ENCODE data around the gene LY6G6C.

The LY6G6C gene

DNA sequence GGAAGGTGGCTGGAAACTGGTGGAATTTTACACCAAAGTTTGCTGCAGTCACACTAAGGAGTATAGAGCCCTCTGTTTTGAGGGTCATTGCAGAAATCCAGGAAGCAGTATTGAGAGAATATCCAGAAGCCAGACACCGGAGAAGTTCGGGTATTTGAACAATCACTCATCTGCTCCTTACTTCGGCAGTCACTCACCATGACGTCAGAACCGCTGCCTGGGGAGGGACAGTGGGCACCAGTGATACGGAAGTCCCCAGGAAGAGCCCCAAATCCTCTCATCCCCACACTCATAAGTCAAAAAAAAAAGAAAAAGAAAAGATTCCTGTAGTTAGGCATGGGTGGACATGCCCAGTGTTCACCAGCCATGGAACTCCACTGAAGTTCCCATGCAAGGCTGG, 44.6 kb downstream of the LY6G6C start:
- DNase-seq, result no peak

DNA sequence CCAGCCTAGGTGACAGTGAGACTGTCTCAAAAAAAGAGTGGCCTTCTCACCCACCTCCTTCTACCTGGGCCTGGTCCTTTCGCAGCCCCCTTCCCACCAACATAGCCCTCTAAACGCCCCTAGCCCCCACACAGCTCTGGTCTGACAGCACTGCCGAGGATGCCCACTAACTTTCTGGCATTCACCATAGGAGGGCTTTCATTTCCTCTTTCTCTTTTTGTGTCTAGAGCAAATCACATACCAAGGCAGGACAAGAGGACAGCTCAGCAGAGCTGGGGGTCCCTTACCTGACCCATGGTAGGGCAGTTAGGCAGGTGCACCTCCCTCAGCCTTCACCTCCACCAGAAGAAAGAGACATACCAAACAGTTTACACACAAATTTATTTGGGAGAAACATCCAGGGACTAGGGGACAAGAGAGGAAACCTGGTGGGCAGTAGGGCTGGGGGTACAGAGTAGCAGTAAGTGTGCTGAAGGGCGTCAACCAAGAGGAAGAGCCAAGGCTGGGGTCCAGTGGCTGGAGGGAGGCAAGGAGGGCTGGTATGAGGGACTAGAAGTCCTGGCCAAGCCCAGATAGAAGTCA, 45.1 kb downstream of the LY6G6C start:
- no peak for DNase-seq

DNA sequence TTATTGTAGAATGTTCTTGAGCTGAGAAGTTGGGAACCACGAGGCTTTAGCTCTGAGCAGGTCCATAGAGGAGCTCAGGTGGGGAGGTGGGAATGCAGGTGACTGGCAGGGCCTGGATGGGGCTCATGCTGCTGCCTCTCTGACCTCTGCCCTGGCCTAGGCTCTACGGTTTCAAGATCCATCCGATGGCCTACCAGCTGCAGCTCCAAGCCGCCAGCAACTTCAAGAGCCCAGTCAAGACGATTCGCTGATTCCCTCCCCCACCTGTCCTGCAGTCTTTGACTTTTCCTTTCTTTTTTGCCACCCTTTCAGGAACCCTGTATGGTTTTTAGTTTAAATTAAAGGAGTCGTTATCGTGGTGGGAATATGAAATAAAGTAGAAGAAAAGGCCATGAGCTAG, 51.9 kb downstream of the LY6G6C start, which contains the start of gene LY6G5B:
Gene LY6G5B (plus strand): TSS at position 301 of the 400 bp plus-strand sequence. CDS start 975 bp downstream, outside the sequence.
- DNase-seq, result no peak

Measured in activated CD4-positive, alpha-beta T cell treated with anti-CD3 and anti-CD28 coated beads, Interleukin-2, amount 50 U/mL, for 16 hours (primary cell).